ENCODE data around the gene ABCC5.

The ABCC5 gene

DNA sequence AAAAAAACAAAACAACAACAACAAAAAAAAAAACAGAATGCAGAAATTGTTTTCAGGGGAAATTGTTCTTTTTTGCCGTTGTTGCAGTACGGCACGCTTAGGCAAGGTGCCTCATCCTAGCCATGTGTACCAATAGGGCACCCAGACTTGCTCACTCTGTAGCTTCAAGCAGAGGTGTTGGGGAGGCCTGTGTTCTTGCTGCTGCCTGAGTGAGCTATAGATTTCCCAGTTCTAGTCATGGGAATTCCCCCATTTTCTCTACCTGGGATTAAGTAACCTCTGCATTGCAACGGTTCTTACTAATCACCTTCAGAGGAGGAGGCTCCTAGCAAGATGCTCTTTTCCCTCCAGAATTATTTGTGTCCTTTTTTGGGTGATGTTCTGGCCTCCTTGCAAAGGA, 120.1 kb downstream of the ABCC5 start:
- DNase-seq (ENCODE audit: low read depth in 2 of 2): no peak
- no peak for TF ChIP-seq CTCF (IDR thresholded peaks at IDR 0.05; ENCODE audit: low read depth, low read length)
- no peak overlapping the region for H3K4me3 ChIP-seq (replicated peaks in 1 of 2; ENCODE audit: low read depth in 2 of 2, low read length in 2 of 2)

DNA sequence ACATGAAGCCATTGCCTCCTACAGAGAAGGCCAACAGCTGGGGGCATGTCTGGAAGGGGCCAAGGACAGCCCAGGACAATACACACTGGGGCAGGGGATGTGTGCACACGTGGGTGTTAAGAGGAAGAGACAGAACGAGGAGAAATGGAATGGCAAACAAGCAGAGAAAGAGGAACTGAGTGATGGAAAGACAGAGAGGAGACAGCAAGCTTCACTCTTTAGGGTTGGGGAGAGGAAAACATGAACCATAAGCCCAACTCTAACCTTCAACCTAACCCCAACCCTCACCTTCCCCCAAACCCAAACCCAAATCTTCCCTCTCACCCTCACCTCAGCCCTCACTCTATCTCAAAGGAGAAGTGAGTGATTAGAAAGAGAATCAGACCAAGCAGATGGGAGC, 121.1 kb downstream of the ABCC5 start:
- no peak overlapping the region for H3K4me3 ChIP-seq (replicated peaks in 1 of 2; ENCODE audit: low read depth in 2 of 2, low read length in 2 of 2)
- no peak for DNase-seq (ENCODE audit: low read depth in 2 of 2)
- TF ChIP-seq CTCF (IDR thresholded peaks at IDR 0.05; ENCODE audit: low read depth, low read length): no peak

DNA sequence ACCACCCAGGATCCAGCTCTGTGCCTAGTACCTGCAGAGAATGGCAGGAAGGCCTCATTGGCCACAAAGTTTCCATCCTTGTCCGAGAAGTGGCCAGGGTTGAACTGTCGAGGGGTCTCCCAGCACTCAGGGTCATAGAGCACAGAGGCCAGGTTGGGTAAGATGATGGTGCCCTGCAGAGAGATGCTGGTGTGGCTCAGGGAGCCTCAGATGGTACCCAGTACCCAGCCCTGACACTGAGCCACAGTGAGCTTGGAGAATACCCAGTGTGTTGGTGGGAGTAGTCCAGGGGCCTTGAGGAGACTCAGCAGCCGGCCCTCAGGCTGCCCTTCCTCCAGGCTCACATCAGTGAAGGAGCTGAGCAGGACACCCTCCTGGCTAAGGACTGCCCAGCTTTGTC, 121.5 kb downstream of the ABCC5 start:
- H3K4me3 ChIP-seq (replicated peaks in 1 of 2; ENCODE audit: low read depth in 2 of 2, low read length in 2 of 2): no peak overlapping the region
- no peak for DNase-seq (ENCODE audit: low read depth in 2 of 2)
- TF ChIP-seq CTCF (IDR thresholded peaks at IDR 0.05; ENCODE audit: low read depth, low read length): no peak

DNA sequence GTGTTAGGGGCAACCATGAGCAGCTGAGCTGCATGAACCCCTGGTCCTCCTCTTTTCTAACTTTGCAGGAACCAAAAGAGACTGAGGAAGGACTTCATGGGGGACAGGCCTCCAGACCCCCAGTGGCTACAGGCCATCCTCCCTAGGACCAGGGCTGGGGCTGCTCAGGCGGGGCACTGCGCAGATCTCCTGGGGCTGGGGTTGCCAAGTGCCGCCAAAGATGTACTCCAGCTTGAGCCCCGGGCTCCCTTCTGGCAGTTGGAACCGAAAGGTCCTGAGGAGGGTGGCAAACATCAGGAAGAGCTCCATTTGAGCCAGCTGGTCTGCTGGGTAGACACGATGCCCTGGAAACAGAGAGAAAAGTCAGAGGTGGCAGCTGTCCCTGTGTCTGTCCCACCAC, 121.9 kb downstream of the ABCC5 start:
- TF ChIP-seq CTCF (IDR thresholded peaks at IDR 0.05; ENCODE audit: low read depth, low read length): no peak

GRCh38 chr3:183895296-183895695, 122.4 kb downstream of the ABCC5 start:
- TF ChIP-seq CTCF (IDR thresholded peaks at IDR 0.05; ENCODE audit: low read depth, low read length): peak; percentile 82
- DNase-seq (ENCODE audit: low read depth in 2 of 2): peak; percentile 72 to 74
- no peak overlapping the region for H3K4me3 ChIP-seq (replicated peaks in 1 of 2; ENCODE audit: low read depth in 2 of 2, low read length in 2 of 2)

More for the DNA sequence above, 121.9 kb downstream of the ABCC5 start:
- DNase-seq (ENCODE audit: low read depth in 2 of 2): no peak
- H3K4me3 ChIP-seq (replicated peaks in 1 of 2; ENCODE audit: low read depth in 2 of 2, low read length in 2 of 2): no peak overlapping the region

DNA sequence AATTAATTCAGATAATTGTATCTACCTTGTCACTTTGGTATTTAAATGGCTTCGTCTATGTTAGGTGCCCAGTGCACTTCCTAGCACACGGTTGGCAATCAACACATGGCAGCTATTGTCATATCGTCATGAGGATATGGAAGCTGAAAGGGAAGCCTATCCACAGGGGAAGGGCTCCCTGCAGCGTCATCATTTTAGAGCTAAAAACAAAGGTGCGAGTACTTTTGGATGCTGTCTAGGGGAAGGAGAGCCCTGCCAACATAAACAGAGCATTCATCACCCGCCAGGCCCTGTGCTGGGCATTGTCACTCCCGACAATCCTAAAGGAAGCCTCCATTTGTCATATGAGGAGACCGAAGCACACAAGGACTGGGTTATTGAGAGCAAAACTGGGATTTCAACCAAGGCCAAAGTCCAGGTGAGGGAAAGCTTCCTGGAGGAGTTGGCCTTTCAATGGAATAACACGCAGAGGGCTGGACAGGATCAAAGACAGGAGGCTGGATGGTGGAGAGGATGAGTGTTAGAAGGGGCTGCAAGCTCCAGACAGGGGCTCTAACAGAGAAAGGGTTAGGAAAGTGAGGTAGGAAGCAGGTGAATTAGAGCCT, 125.0 kb downstream of the ABCC5 start:
- no peak for DNase-seq (ENCODE audit: low read depth in 2 of 2)
- H3K4me3 ChIP-seq (replicated peaks in 1 of 2; ENCODE audit: low read depth in 2 of 2, low read length in 2 of 2): no peak overlapping the region
- no peak for TF ChIP-seq CTCF (IDR thresholded peaks at IDR 0.05; ENCODE audit: low read depth, low read length)

DNA sequence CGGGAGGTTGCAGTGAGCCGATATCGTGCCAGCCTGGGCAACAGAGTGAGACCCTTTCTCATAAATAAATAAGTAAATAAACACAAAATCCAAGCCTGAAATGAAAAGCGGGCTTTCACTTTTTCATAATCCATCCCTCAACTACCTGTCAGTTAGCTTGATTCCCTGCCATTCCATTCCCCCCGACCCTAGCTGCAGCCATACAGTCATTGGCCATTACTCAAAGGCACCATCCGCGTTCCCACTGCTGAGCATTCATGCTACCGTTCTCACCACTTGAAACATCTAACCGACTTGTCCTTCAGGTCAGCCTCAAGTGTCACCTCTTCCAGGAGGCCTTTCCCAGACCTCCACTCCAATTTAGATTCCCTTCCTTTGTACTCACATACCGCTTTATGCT, 131.9 kb downstream of the ABCC5 start:
- no peak overlapping the region for H3K4me3 ChIP-seq (replicated peaks in 1 of 2; ENCODE audit: low read depth in 2 of 2, low read length in 2 of 2)
- no peak for DNase-seq (ENCODE audit: low read depth in 2 of 2)
- no peak for TF ChIP-seq CTCF (IDR thresholded peaks at IDR 0.05; ENCODE audit: low read depth, low read length)
